Mesothelial cell of epicardium (in vitro differentiated cells): ENCODE data around the gene THSD7A. TPM values are rescaled to one million over a fixed set of nuclear protein-coding genes. Genes with fewer than 3 reads are reported as not detected.

ENCODE experiments used
- DNase-seq, 2 experiments: peaks; one replicate each; pipeline ENCODE4 v3.0.0; 2021; ENCODE audit warnings: low spot score in 2 of 2; ENCODE audit not compliant: unreplicated experiment in 2 of 2
- H3K27ac Mint-ChIP-seq: 2 replicates; pipeline ENCODE4 v1.8.0; 2021; ENCODE audit warnings: mixed read lengths
- H3K27me3 Mint-ChIP-seq: 2 replicates; pipeline ENCODE4 v1.8.0; 2021; ENCODE audit warnings: low read depth, mixed read lengths
- H3K36me3 Mint-ChIP-seq: 2 replicates; pipeline ENCODE4 v1.8.0; 2021; ENCODE audit warnings: mixed read lengths
- H3K4me1 Mint-ChIP-seq: 2 replicates; pipeline ENCODE4 v1.8.0; 2021; ENCODE audit warnings: mixed read lengths
- H3K4me3 Mint-ChIP-seq: 2 replicates; pipeline ENCODE4 v1.8.0; 2021; ENCODE audit warnings: mild to moderate bottlenecking, moderate library complexity, mixed read lengths
- H3K9me3 Mint-ChIP-seq: 2 replicates; pipeline ENCODE4 v1.8.0; 2021; ENCODE audit warnings: mixed read lengths
- CTCF ChIP-seq: fragments of 200-600 bp; sonication (generic); IDR thresholded peaks from one replicate; pipeline ENCODE4 v1.5.0; 2021; ENCODE audit warnings: antibody characterized with exemption; ENCODE audit not compliant: unreplicated experiment
- total RNA-seq: library from RNA; stranded (reverse); gene quantifications from 3 replicates; pipeline ENCODE4 v1.2.1, GENCODE V29; 2021

Gene THSD7A
- total RNA-seq, 1 donor from 2014 or later, result 13.4 TPM

DNA sequence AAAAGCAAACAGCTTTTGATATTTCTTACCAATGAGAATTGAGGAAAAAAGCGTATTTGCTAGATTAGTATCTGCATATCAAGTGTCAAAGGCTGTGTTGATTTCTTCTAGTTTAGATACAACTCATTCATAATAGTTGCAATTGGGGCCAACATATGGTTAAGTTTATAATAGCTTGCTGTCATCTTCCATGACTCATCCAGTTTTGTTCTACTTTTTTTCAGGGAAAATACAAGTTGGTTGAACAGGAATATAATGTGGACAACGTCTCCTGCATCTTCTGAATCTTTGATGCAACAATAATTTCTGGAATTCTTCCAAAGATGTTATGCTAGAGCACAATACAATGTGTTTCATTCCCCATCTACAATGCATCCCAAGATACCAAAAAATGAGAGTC is 182.0 kb downstream of the THSD7A start:
- H3K4me3 Mint-ChIP-seq, result no peak overlapping the region
- H3K27ac Mint-ChIP-seq, result no peak overlapping the region
- no peaks in the 10 kb centered on the region for H3K9me3 Mint-ChIP-seq
- H3K4me1 Mint-ChIP-seq, result no peaks in the 10 kb centered on the region
- no peak for DNase-seq
- no peaks in the 10 kb centered on the region for H3K27me3 Mint-ChIP-seq
- no peak for TF ChIP-seq CTCF
- H3K36me3 Mint-ChIP-seq, result no peaks in the 10 kb centered on the region

- H3K27ac Mint-ChIP-seq, result no peak overlapping the region
- no peaks in the 10 kb centered on the region for H3K27me3 Mint-ChIP-seq
- H3K4me3 Mint-ChIP-seq, result no peak overlapping the region
- H3K4me1 Mint-ChIP-seq, result no peaks in the 10 kb centered on the region
- no peaks in the 10 kb centered on the region for H3K9me3 Mint-ChIP-seq
- no peak for TF ChIP-seq CTCF
- DNase-seq, result no peak
- no peaks in the 10 kb centered on the region for H3K36me3 Mint-ChIP-seq
These were observed 183.0 kb downstream of the THSD7A start for GRCh38 chr7:11648980-11649379.

DNA sequence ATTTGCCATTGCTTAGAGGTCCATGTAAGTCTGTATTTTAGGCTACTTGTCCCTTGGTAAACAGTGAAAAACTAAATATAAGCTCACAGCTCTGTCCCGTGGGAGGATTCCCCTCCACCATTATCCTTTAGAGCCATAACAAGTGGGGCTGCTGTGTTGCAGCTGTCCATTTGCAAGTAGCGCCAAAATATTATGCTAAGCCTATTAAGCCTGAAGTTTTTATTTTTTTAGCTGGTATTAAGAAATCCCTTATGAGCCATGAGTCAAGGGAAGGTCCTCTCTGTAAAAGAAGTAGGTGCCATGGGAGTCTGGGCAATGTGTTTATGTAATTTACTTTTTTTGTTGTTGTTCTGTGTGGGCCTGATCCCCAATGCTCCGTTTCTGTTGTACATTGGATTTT is 183.9 kb downstream of the THSD7A start:
- TF ChIP-seq CTCF, result no peak
- Mint-ChIP-seq H3K27me3 (no peaks in the 10 kb centered on the region), H3K4me1 (no peaks in the 10 kb centered on the region), H3K4me3 (no peak overlapping the region), H3K9me3 (no peaks in the 10 kb centered on the region), H3K36me3 (no peaks in the 10 kb centered on the region), H3K27ac (no peak overlapping the region)
- no peak for DNase-seq

DNA sequence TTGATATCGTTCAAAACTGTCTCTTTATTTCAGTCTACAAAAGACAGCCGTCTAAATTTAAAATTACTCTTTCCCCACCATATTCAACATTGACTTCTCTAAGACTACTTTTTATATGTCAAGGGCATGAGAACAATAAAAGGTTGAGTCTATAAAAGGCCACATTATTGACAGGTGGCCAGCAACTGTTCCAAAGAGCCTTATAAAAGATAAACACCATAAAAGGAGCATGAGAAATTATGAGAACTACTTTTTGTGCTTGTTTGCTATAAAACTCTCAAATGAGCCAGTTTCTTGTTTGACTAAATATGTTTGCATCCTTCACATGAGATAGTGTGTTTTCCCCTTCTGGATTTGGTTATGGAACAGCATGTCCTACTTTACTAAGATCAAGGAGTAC is 189.2 kb downstream of the THSD7A start:
- Mint-ChIP-seq H3K4me3 (no peak overlapping the region), H3K36me3 (no peaks in the 10 kb centered on the region), H3K4me1 (no peaks in the 10 kb centered on the region), H3K27me3 (no peaks in the 10 kb centered on the region), H3K9me3 (no peaks in the 10 kb centered on the region), H3K27ac (no peak overlapping the region)
- DNase-seq, result no peak
- TF ChIP-seq CTCF, result no peak

- DNase-seq, result no peak
- Mint-ChIP-seq H3K4me1 (no peaks in the 10 kb centered on the region), H3K36me3 (no peaks in the 10 kb centered on the region), H3K27me3 (no peaks in the 10 kb centered on the region), H3K9me3 (no peaks in the 10 kb centered on the region), H3K27ac (no peak overlapping the region), H3K4me3 (no peak overlapping the region)
- TF ChIP-seq CTCF, result no peak
These were observed 189.7 kb downstream of the THSD7A start for GRCh38 chr7:11642276-11642675.

DNA sequence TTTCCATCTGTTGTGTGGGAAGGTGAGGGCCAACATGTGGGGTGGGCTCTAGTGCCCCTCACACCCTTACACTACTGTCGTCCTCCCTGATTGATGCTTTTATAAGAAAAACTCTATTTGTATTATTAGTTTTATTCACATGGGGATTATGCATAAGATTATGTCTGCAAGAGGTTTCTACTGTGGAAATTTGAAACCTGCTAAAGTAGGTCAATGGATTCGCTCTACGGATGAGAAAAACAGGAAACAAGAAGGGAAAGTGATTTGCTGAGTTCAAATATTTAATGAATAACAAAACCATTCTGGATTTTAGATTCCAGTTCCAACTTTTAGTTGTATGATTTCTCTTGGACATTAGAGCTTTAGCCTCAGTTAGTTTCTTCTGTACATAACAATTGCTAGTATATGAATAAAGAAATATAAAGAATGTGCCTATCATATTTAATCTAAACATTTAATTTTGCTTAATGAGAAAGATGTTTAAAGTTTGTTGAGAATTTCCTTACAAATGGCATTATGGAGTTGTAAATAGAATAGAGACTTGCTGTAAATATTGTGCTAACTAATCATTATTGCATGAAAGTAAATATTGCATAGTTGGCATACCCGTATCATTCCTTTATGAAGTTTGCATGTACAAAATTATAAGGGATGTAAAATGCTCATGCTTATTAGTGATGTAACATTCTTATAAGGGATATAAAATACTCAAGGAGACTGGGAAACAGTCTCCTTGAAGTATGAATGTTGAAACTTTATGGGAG is 193.8 kb downstream of the THSD7A start:
- Mint-ChIP-seq H3K27me3 (no peaks in the 10 kb centered on the region), H3K4me3 (no peak overlapping the region), H3K4me1 (no peaks in the 10 kb centered on the region), H3K9me3 (no peaks in the 10 kb centered on the region), H3K27ac (no peak overlapping the region), H3K36me3 (peaks cover 11% of the 10 kb centered on the region)
- TF ChIP-seq CTCF, result no peak
- DNase-seq, result no peak
